Measurements from ENCODE around the gene CTTN.

CTTN gene

GRCh38 chr11:70478166-70478890 is 80.0 kb downstream of the CTTN start:
- no peak for DNase-seq

GRCh38 chr11:70480711-70481110 is 82.4 kb downstream of the CTTN start:
- DNase-seq = no peak

- no peak for DNase-seq
These were observed 83.5 kb downstream of the CTTN start for GRCh38 chr11:70481625-70482528.

- DNase-seq = no peak
These were observed 84.2 kb downstream of the CTTN start for GRCh38 chr11:70482529-70482917.

GRCh38 chr11:70483077-70483861 is 84.9 kb downstream of the CTTN start:
- DNase-seq = no peak

- DNase-seq = no peak
These were observed 85.6 kb downstream of the CTTN start for GRCh38 chr11:70483917-70484316.

GRCh38 chr11:70485326-70486025 is 87.1 kb downstream of the CTTN start:
- no peak for DNase-seq

GRCh38 chr11:70486026-70486415 is 87.7 kb downstream of the CTTN start:
- DNase-seq = no peak

Data from stimulated activated CD8-positive, alpha-beta memory T cell treated with anti-CD3 and anti-CD28 coated beads, Interleukin-4, amount 100 ng/mL, for 48 hours (primary cell).